CD14-positive monocyte (primary cell): ENCODE measurements around the gene ARHGAP10. TPM values are rescaled to one million over a fixed set of nuclear protein-coding genes. Genes with fewer than 3 reads are reported as not detected.
A peak's percentile ranks its signal among the peaks of the same experiment; 100 is the strongest.

Source experiments
- DNase-seq, 3 donors: peaks; one replicate each; pipeline ENCODE4 v3.0.0-alpha.2; 2011 to 2022
- H2AFZ ChIP-seq: 2 replicates; pipeline ENCODE4 v1.6.0; 2012; ENCODE audit warnings: mild to moderate bottlenecking, low read depth, low read length, inconsistent platforms; ENCODE audit not compliant: insufficient read depth, poor library complexity, severe bottlenecking
- H3K27ac ChIP-seq, 2 donors: 1 replicate in 1 of 2; 2 replicates in 1 of 2; pipeline ENCODE4 v1.5.1; 2012 to 2013; ENCODE audit warnings: low read length in 2 of 2, control low read depth in 1 of 2, inconsistent platforms in 1 of 2, low read depth in 1 of 2, mild to moderate bottlenecking in 1 of 2
- H3K27me3 ChIP-seq, 2 donors: one replicate each; pipeline versions ENCODE4 v1.6.0 to v1.6.1; 2011 to 2013; ENCODE audit warnings: low read length in 2 of 2; ENCODE audit not compliant: control insufficient read depth in 2 of 2, insufficient read depth in 2 of 2
- H3K36me3 ChIP-seq, 2 donors: replicated peaks in 1 of 2; 1 replicate in 1 of 2; 2 replicates in 1 of 2; pipeline versions ENCODE4 v1.5.1 to v1.6.1; 2012 to 2013; ENCODE audit warnings: low read length in 2 of 2, control low read depth in 1 of 2, inconsistent platforms in 1 of 2, mild to moderate bottlenecking in 1 of 2; ENCODE audit not compliant: insufficient read depth in 2 of 2, control insufficient read depth in 1 of 2
- H3K4me1 ChIP-seq, 2 donors: 1 replicate in 1 of 2; 2 replicates in 1 of 2; pipeline versions ENCODE4 v1.5.1 to v1.6.1; 2012 to 2013; ENCODE audit warnings: low read length in 2 of 2, control low read depth in 1 of 2, inconsistent platforms in 1 of 2, mild to moderate bottlenecking in 1 of 2, moderate library complexity in 1 of 2; ENCODE audit not compliant: insufficient read depth in 2 of 2, control insufficient read depth in 1 of 2
- H3K4me2 ChIP-seq: replicated peaks from 2 replicates; pipeline ENCODE3; 2012; ENCODE audit warnings: low read length, moderate library complexity, mild to moderate bottlenecking; ENCODE audit not compliant: poor library complexity, severe bottlenecking; ENCODE audit errors: extremely low read depth
- H3K4me3 ChIP-seq, 3 experiments: fragments of 200-600 bp in 1 of 3; sonication (generic) in 1 of 3; replicated peaks in 1 of 3; 1 replicate in 2 of 3; 2 replicates in 1 of 3; pipeline ENCODE4 v1.5.1; 2011 to 2013; ENCODE audit warnings: low read length in 3 of 3, mild to moderate bottlenecking in 3 of 3, control low read depth in 2 of 3, low read depth in 2 of 3, inconsistent platforms in 1 of 3, moderate library complexity in 1 of 3
- H3K79me2 ChIP-seq: 2 replicates; pipeline ENCODE4 v1.6.0; 2012; ENCODE audit warnings: mild to moderate bottlenecking, control low read depth, inconsistent platforms, low read length, moderate library complexity; ENCODE audit not compliant: insufficient read depth
- H3K9ac ChIP-seq: 2 replicates; pipeline ENCODE4 v1.6.0; 2017; ENCODE audit warnings: low read length, mild to moderate bottlenecking; ENCODE audit not compliant: insufficient read depth, poor library complexity, severe bottlenecking
- H3K9me3 ChIP-seq, 2 donors: replicated peaks in 1 of 2; 1 replicate in 1 of 2; 2 replicates in 1 of 2; pipeline versions ENCODE4 v1.5.1 to v1.6.1; 2012 to 2013; ENCODE audit warnings: low read length in 2 of 2, control low read depth in 1 of 2; ENCODE audit not compliant: control insufficient read depth in 1 of 2, insufficient read depth in 1 of 2
- H4K20me1 ChIP-seq: 2 replicates; pipeline ENCODE4 v1.6.0; 2012; ENCODE audit warnings: mild to moderate bottlenecking, low read length, control low read depth, moderate library complexity; ENCODE audit not compliant: insufficient read depth
- H3K27ac Mint-ChIP-seq, 7 donors: one replicate each; pipeline ENCODE4 v1.8.0; 2020; ENCODE audit warnings: mild to moderate bottlenecking in 7 of 7, mixed read lengths in 7 of 7, moderate library complexity in 6 of 7, inconsistent platforms in 2 of 7
- H3K27me3 Mint-ChIP-seq, 3 donors: one replicate each; pipeline ENCODE4 v1.8.0; 2021 to 2022; ENCODE audit warnings: low read depth in 3 of 3, mild to moderate bottlenecking in 3 of 3, mixed read lengths in 3 of 3, moderate library complexity in 3 of 3, inconsistent platforms in 1 of 3
- H3K36me3 Mint-ChIP-seq, 2 donors: one replicate each; pipeline ENCODE4 v1.8.0; 2020; ENCODE audit warnings: mixed read lengths in 2 of 2, inconsistent platforms in 1 of 2, mild to moderate bottlenecking in 1 of 2
- H3K4me1 Mint-ChIP-seq: one replicate; pipeline ENCODE4 v1.8.0; 2020; ENCODE audit warnings: mild to moderate bottlenecking, mixed read lengths
- H3K4me3 Mint-ChIP-seq, 2 donors: one replicate each; pipeline ENCODE4 v1.8.0; 2020; ENCODE audit warnings: mild to moderate bottlenecking in 2 of 2, mixed read lengths in 2 of 2, moderate library complexity in 1 of 2
- H3K9me3 Mint-ChIP-seq, 7 donors: one replicate each; pipeline ENCODE4 v1.8.0; 2020 to 2022; ENCODE audit warnings: mixed read lengths in 7 of 7, mild to moderate bottlenecking in 6 of 7, moderate library complexity in 6 of 7, inconsistent platforms in 2 of 7
- CTCF ChIP-seq: fragments of 200-600 bp; IDR thresholded peaks from one replicate; pipeline ENCODE4 v1.8.0; 2022; ENCODE audit warnings: antibody characterized with exemption, mild to moderate bottlenecking
- WGBS: methylation state at CpG from one replicate; pipeline ENCODE4 v1.1.5; 2013; ENCODE audit warnings: missing lambda C conversion rate; ENCODE audit not compliant: insufficient coverage; 5-methylcytosine and 5-hydroxymethylcytosine counted together
- intact Hi-C, 2 donors: fragments of 100-400 bp; cut with micrococcal nuclease; formaldehyde crosslinking; loops; one replicate each; pipeline versions ENCODE4 v1.15.0 to v1.15.1; 2023
- polyA plus RNA-seq, 3 donors: library from polyadenylated mRNA; depleted of rRNA in 1 of 3; unstranded in 2 of 3; stranded (reverse) in 1 of 3; fragments of 300-500 nt in 2 of 3; fragments of >200 nt in 1 of 3; fragmentation: Illumina TruSeq in 2 of 3; gene quantifications; 1 replicate in 2 of 3; 2 replicates in 1 of 3; pipeline ENCODE4 v1.2.3, GENCODE V29; 2012 to 2021

The ARHGAP10 gene
- polyA plus RNA-seq, 3 donors: 1.7 to 4.3 (median 3.0) TPM

- Histone ChIP-seq H3K79me2 (no peaks in the 10 kb centered on the region), H3K9me3 (no peaks in the 10 kb centered on the region), H3K4me3 (no peak overlapping the region), H3K27me3 (no peaks in the 10 kb centered on the region), H2AFZ (peak overlapping the region; percentile 13), H3K27ac (no peak overlapping the region), H3K9ac (no peak overlapping the region), H3K4me1 (no peaks in the 10 kb centered on the region), H4K20me1 (no peaks in the 10 kb centered on the region), H3K36me3 (no peaks in the 10 kb centered on the region), H3K4me2 (no peak overlapping the region)
- Mint-ChIP-seq H3K4me1 (peaks cover 6% of the 10 kb centered on the region), H3K27ac (no peak overlapping the region), H3K27me3 (peaks cover 1 to 7% (median 6%) of the 10 kb centered on the region in 3 donors), H3K36me3 (no peaks in the 10 kb centered on the region), H3K4me3 (no peak overlapping the region), H3K9me3 (peaks cover 0 to 3% (median 0%) of the 10 kb centered on the region in 7 donors)
- intact Hi-C loops: loop anchor here (2.0 to 5.0 kb wide), 2 partner anchors 159 kb away; no protein-coding TSS in a partner anchor
- TF ChIP-seq CTCF: peak; percentile 90
- 83% methylated on average over 1 of the region's 7 CpGs for WGBS
- DNase-seq: peak; percentile 51 to 80 (median 66)
These were observed 23.8 kb upstream of the ARHGAP10 start for GRCh38 chr4:147707892-147708672.

GRCh38 chr4:147709999-147710398 is 21.9 kb upstream of the ARHGAP10 start:
- H3K27ac Mint-ChIP-seq: no peak overlapping the region
- peaks cover 0 to 3% (median 0%) of the 10 kb centered on the region in 7 donors for H3K9me3 Mint-ChIP-seq
- peaks cover 6% of the 10 kb centered on the region for H3K4me1 Mint-ChIP-seq
- no peaks in the 10 kb centered on the region for H3K9me3 ChIP-seq
- no peak for TF ChIP-seq CTCF
- no peaks in the 10 kb centered on the region for H4K20me1 ChIP-seq
- no peak overlapping the region for H3K9ac ChIP-seq
- H3K27ac ChIP-seq: no peak overlapping the region
- H2AFZ ChIP-seq: peak overlapping the region; percentile 13
- H3K27me3 ChIP-seq: no peaks in the 10 kb centered on the region
- H3K36me3 Mint-ChIP-seq: no peaks in the 10 kb centered on the region
- WGBS: no CpG with 5 or more reads among the region's 5 CpGs
- peaks cover 1 to 6% (median 5%) of the 10 kb centered on the region in 3 donors for H3K27me3 Mint-ChIP-seq
- no peaks in the 10 kb centered on the region for H3K79me2 ChIP-seq
- H3K4me3 ChIP-seq: no peak overlapping the region
- intact Hi-C loops: loop anchor here (2.0 to 5.0 kb wide), 2 partner anchors 157 kb away; no protein-coding TSS in a partner anchor
- DNase-seq: no peak
- H3K4me2 ChIP-seq: no peak overlapping the region
- H3K4me3 Mint-ChIP-seq: no peak overlapping the region
- no peaks in the 10 kb centered on the region for H3K4me1 ChIP-seq
- no peaks in the 10 kb centered on the region for H3K36me3 ChIP-seq
